OCI-LY1 (cell line): Measurements from ENCODE around the gene HPCAL4.

Source experiments
- EZH2 ChIP-seq: fragments of 200-600 bp; sonication (generic), shearing (Covaris generic); IDR thresholded peaks from 2 replicates; pipeline ENCODE4 v1.8.0; 2017; ENCODE audit warnings: borderline replicate concordance, mixed run types, mild to moderate bottlenecking, antibody characterized with exemption, low read length, moderate library complexity, mixed read lengths
- TF ChIP-seq, protein P1 (sequence below): fragments of 200-600 bp; sonication (generic), shearing (Covaris generic); IDR thresholded peaks from 2 replicates; pipeline ENCODE4 v1.5.1; 2017; ENCODE audit warnings: mild to moderate bottlenecking, antibody characterized with exemption, low read length, moderate library complexity, mixed read lengths

DNA sequence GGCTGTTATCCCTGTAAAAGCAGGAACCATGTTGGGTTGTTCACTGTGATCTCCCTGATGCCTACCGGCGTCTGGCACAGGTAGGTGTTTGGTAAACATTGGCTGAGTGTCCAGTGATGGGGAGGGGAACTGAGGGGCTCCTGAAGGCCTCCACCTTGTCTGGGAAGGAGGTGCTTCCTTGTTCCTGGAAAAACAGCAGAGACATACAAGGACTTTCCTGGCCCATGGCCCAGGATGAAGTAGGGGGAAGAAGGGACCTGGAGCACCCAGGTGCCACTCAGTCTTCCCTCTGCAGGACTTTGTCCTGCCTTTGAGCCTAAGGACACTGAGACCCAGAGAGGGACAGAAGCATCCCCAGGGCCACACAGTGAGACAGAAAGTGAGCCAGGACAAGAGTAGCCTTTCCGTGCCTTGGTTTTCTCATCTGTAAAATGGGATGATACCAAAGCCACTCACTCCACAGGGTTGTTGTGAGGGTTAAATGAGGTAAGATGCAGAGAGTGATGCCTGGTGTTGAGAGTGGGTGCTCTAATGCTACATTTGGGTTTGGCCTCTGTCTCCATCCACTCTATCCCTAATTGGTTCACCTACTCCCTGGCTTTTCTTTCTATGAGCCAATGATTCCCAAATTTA lies 45.7 kb downstream of the HPCAL4 start:
- TF ChIP-seq EZH2 = no peak
- TF ChIP-seq, protein P1, sequence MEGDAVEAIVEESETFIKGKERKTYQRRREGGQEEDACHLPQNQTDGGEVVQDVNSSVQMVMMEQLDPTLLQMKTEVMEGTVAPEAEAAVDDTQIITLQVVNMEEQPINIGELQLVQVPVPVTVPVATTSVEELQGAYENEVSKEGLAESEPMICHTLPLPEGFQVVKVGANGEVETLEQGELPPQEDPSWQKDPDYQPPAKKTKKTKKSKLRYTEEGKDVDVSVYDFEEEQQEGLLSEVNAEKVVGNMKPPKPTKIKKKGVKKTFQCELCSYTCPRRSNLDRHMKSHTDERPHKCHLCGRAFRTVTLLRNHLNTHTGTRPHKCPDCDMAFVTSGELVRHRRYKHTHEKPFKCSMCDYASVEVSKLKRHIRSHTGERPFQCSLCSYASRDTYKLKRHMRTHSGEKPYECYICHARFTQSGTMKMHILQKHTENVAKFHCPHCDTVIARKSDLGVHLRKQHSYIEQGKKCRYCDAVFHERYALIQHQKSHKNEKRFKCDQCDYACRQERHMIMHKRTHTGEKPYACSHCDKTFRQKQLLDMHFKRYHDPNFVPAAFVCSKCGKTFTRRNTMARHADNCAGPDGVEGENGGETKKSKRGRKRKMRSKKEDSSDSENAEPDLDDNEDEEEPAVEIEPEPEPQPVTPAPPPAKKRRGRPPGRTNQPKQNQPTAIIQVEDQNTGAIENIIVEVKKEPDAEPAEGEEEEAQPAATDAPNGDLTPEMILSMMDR = no peak
